Retinal pigment epithelial cell (primary cell): ENCODE measurements around the gene COX4I1.
A peak's percentile ranks its signal among the peaks of the same experiment; 100 is the strongest.
"Not testable (repeated sequence)": the region's sequence is repeated elsewhere in the genome, so short reads cannot be mapped to it uniquely, and the experiment has no call there.

Experiments
- DNase-seq: peaks from one replicate; pipeline ENCODE4 v3.0.0-alpha.2; 2010; ENCODE audit warnings: low read depth
- H3K4me3 ChIP-seq: 2 replicates; pipeline ENCODE4 v1.5.1; 2011; ENCODE audit warnings: mild to moderate bottlenecking, low read length, control low read depth, moderate library complexity
- TF ChIP-seq, protein P1 (sequence below): conservative IDR thresholded peaks from 2 replicates; pipeline ENCODE4 v1.5.1; 2011; ENCODE audit warnings: low read depth, low read length, control low read depth, inconsistent platforms

The COX4I1 gene

DNA sequence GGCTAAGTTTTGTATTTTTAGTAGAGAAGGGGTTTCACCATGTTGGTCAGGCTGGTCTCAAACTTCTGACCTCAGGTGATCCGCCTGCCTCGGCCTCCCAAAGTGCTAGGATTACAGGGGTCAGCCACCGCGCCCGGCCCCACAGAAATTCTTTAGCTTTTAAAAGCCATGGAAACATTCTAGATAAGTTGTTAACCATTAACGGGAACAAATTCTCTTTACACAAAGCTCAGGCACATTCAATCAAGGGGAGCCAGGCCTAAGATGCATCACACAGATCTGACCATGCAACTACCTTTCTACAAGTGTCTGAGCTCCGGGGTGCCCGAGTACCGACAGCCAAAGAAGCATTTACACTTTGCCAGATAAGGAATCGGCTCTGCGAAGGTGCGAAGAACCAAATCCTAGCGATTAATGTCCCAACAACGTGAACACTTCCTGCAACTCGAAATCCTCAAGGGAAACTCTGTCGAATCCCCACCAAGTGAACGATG lies 1.2 kb upstream of the COX4I1 start:
- TF ChIP-seq, protein P1, sequence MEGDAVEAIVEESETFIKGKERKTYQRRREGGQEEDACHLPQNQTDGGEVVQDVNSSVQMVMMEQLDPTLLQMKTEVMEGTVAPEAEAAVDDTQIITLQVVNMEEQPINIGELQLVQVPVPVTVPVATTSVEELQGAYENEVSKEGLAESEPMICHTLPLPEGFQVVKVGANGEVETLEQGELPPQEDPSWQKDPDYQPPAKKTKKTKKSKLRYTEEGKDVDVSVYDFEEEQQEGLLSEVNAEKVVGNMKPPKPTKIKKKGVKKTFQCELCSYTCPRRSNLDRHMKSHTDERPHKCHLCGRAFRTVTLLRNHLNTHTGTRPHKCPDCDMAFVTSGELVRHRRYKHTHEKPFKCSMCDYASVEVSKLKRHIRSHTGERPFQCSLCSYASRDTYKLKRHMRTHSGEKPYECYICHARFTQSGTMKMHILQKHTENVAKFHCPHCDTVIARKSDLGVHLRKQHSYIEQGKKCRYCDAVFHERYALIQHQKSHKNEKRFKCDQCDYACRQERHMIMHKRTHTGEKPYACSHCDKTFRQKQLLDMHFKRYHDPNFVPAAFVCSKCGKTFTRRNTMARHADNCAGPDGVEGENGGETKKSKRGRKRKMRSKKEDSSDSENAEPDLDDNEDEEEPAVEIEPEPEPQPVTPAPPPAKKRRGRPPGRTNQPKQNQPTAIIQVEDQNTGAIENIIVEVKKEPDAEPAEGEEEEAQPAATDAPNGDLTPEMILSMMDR, result no peak
- no peak for DNase-seq
- H3K4me3 ChIP-seq, result peak overlapping the region; percentile 90

DNA sequence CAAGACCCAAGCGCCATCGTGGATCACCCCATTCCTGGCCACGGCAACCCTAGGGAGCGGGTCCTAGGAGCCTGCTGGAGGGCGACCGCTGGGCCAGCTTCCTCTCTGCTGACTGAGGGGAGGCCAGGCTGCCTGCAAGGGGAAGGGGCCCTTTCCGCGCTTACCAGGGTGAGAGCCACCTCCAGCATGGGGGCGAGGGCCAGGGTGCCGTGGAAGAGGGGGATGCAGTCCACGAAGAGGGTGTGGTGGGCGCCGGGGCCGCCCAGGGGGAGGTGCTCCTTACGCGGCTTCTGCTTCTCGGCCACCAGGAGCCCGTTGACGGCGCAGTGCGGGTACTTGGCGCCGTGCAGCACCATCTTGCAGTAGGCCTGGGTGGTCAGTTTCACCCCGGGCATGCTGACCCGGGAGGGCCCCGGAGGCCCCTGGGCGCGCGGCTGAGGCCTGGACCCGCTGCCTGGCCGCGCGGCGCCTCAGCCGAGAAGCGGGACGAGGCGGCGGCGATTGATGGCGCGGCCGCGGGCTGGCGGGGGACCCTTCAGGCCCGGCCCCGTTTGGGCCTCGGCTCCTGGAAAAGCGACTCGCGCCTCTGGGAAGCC lies 496 bp upstream of the COX4I1 start:
- peak overlapping the region; percentile 90 for H3K4me3 ChIP-seq
- DNase-seq, result no peak
- TF ChIP-seq, protein P1, result no peak

DNA sequence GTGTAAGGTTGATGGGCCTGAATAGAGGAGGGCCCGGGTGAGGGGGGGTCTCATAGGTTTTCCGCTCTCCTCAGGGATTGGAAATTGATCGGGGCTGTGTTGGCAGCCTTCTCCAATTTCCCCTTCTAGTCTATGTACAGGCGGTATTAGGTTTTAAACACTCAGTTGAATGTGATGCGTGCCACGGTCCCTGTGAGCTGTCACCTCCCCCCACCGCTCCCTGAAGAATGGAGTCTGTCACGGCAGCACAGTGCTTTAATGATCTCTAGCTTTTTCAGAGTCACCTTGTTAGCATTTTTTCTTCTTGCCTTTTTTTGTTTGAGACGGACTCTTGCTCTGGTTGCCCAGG lies 800 bp downstream of the COX4I1 start:
- peak overlapping the region; percentile 90 for H3K4me3 ChIP-seq
- no peak for DNase-seq
- TF ChIP-seq, protein P1, result no peak

DNA sequence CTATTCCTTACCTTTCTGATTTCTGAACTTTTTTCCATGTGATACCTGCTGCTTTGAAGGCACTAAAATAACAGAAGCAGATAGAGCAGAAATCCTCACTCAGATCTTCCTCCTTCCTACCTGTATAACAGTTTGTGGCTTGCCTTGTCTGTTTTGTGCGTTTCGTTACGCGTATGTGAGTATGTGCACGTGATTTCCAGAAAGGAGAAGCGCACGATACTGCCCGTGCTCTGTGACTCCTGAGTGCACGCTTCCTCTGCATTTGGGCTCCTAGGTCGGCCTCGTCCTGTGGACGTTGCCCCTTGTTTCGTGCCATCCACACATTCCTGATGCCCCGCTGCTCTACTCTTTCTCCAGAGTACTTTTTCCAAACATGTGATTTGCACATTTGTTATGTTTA lies 4.1 kb downstream of the COX4I1 start:
- no peak overlapping the region for H3K4me3 ChIP-seq
- TF ChIP-seq, protein P1, result no peak
- DNase-seq, result no peak

DNA sequence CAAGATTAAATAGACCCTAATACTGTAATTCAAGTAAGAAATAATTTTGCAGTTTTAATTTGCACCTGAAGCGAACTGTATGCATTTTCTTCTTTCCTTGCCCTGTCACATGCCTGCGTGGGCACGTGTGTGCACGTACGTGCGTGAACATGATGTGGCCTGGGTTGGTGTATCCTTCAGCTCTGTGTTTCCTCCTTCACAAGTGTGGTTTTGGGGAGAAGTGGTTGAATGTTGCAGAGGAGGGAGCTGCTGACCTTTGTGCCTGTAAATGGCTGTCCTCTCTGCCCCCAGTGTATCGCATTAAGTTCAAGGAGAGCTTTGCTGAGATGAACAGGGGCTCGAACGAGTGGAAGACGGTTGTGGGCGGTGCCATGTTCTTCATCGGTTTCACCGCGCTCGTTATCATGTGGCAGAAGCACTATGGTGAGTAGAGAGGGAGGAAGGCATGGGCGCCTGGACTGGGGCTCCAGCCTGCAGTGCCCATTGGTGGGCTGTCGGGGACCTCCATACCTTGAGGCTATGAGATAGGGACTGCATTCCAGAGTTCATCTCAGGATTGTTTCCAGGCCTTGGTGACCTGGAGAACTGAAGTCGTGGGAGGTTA lies 6.0 kb downstream of the COX4I1 start:
- H3K4me3 ChIP-seq, result no peak overlapping the region
- no peak for DNase-seq
- TF ChIP-seq, protein P1, result no peak

DNA sequence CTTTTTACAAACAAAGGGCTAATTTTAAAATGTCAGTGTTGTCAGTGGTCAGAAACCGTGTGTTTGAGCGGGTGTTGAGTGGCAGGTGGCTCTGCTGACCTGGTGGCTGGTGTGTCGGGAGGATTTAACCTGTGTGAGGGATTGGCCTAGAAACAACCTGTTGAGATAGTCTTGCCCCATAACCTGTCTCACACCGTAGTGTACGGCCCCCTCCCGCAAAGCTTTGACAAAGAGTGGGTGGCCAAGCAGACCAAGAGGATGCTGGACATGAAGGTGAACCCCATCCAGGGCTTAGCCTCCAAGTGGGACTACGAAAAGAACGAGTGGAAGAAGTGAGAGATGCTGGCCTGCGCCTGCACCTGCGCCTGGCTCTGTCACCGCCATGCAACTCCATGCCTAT lies 7.0 kb downstream of the COX4I1 start:
- TF ChIP-seq, protein P1, result no peak
- DNase-seq, result no peak
- no peak overlapping the region for H3K4me3 ChIP-seq

DNA sequence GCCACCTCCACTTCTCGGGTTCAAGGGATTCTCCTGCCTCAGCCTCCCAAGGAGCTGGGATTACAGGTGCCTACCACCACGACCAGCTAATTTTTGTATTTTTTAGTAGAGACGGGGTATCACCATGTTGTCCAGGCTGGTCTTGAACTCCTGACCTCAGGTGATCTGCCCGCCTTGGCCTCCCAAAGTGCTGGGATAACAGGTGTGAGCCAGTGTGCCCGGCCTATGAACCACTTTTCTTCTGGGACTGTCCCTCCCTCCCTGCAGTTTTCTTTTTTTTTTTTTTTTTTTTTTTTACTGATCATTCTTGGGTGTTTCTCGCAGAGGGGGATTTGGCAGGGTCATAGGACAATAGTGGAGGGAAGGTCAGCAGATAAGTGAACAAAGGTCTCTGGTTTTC lies 7.8 kb downstream of the COX4I1 start:
- H3K4me3 ChIP-seq, DNase-seq: not testable (repeated sequence)

DNA sequence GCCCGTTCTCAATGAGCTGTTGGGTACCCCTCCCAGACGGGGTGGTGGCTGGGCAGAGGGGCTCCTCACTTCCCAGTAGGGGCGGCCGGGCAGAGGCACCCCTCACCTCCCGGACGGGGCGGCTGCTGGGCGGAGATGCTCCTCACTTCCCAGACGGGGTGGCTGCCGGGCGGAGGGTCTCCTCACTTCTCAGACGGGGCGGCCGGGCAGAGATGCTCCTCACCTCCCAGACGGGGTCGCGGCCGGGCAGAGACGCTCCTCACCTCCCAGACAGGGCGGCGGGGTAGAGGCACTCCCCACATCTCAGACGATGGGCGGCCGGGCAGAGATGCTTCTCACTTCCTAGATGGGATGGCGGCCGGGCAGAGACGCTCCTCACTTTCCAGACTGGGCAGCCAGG lies 8.6 kb downstream of the COX4I1 start:
- DNase-seq, H3K4me3 ChIP-seq: not testable (repeated sequence)
